Thyroid gland (tissue), 4 donors: ENCODE results near the gene KCTD2.

ENCODE experiments used
- POLR2A ChIP-seq, 2 donors: fragments of 450-650 bp; IDR thresholded peaks; one replicate each; pipeline ENCODE4 v1.6.1; 2017; ENCODE audit warnings: antibody characterized with exemption in 2 of 2, mild to moderate bottlenecking in 2 of 2, moderate library complexity in 1 of 2
- TF ChIP-seq, protein P1 (sequence below), 6 experiments: fragments of 200-600 bp in 3 of 6; fragments of 450-650 bp in 3 of 6; sonication (generic) in 3 of 6; IDR thresholded peaks; one replicate each; pipeline ENCODE4 v1.5.1; 2016 to 2019; ENCODE audit warnings: antibody characterized with exemption in 6 of 6, mild to moderate bottlenecking in 2 of 6, inconsistent platforms in 1 of 6, moderate library complexity in 1 of 6

DNA sequence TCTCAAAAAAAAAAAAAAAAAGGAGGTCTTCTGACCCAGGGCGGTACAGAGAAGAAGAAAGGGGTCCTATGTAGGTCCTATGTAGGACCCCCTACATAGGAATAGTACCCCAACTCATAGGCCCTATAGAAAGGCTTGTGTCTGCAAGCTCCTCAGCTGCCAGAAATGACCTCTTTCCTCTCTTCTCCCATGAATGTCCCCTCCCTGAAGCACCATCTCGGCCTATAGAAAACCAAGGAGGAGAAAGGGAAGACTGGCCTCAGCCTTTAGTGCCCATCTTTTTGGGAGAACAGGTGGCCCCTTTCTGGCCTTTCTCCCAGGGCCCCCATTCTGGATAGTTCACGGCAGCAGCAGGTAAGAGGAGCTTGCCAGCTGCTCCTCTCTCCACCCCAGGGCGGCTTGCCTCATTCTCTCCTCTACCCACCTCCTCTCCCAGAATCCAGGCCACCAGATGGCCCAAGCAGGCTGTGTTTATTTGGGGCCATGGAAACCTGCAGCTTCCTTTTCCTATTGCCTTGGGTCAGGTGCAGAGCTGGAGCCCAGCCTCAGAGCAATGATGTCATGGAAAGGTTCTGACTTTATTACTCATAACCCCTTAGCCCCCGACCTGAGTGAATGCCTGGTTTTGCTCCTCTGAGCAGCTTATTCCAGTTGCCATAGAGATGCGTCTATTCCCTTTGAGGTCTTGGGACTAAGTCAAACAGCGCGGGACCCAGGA is 36.2 kb upstream of the KCTD2 start:
- TF ChIP-seq POLR2A (IDR thresholded peaks at IDR 0.05), result no peak
- TF ChIP-seq, protein P1, sequence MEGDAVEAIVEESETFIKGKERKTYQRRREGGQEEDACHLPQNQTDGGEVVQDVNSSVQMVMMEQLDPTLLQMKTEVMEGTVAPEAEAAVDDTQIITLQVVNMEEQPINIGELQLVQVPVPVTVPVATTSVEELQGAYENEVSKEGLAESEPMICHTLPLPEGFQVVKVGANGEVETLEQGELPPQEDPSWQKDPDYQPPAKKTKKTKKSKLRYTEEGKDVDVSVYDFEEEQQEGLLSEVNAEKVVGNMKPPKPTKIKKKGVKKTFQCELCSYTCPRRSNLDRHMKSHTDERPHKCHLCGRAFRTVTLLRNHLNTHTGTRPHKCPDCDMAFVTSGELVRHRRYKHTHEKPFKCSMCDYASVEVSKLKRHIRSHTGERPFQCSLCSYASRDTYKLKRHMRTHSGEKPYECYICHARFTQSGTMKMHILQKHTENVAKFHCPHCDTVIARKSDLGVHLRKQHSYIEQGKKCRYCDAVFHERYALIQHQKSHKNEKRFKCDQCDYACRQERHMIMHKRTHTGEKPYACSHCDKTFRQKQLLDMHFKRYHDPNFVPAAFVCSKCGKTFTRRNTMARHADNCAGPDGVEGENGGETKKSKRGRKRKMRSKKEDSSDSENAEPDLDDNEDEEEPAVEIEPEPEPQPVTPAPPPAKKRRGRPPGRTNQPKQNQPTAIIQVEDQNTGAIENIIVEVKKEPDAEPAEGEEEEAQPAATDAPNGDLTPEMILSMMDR (IDR thresholded peaks at IDR 0.05), result no peak
